ENCODE data around the gene MIB1. TPM values are rescaled to one million over a fixed set of nuclear protein-coding genes. Genes with fewer than 3 reads are reported as not detected.

The MIB1 gene
- total and polyA plus RNA-seq, 9 of the 15 experiments (the other 6 are each of a cell fraction or from before 2014, with no cell fraction given), result 7.2 to 43.8 (median 23.2) TPM

DNA sequence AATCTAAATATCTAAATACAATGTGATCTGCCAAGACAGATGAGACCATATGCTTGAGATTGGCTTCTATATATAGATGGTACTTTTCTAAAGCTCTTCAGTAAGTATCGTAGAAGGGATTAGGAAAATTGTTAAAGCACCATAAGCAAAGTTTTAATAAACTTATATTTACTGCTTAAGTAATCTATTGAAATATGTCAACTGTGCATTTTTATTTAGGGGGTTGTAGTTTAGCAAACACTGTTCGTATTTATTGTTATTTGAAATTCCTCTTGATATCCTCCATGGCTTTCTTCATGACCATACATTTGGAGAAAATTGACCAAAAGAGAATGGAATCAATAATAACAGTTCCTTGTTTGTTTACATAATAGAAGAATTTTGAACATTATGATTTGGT lies 102.7 kb downstream of the MIB1 start (continued):
- TF ChIP-seq THRAP3 (IDR thresholded peaks at IDR 0.05; ENCODE audit: borderline replicate concordance) (no peak), GTF2A2 (tag; IDR thresholded peaks at IDR 0.05) (no peak), MAFG (tag; conservative IDR thresholded peaks at IDR 0.05) (peak; percentile 41), TBL1XR1 (IDR thresholded peaks at IDR 0.05; ENCODE audit: low read length in 2 of 2) (no peak), ZNF695 (CRISPR knock-in tag; IDR thresholded peaks at IDR 0.05) (no peak), SRF (CRISPR knock-in tag; IDR thresholded peaks at IDR 0.05) (no peak), GATA2 (CRISPR knock-in tag; IDR thresholded peaks at IDR 0.05) (no peak), EP400 (IDR thresholded peaks at IDR 0.05) (no peak), MAFF (IDR thresholded peaks at IDR 0.05; ENCODE audit: low read length) (peak; percentile 53; the same call in 1 of the 2 replicates)
- TF ChIP-seq, protein P1, sequence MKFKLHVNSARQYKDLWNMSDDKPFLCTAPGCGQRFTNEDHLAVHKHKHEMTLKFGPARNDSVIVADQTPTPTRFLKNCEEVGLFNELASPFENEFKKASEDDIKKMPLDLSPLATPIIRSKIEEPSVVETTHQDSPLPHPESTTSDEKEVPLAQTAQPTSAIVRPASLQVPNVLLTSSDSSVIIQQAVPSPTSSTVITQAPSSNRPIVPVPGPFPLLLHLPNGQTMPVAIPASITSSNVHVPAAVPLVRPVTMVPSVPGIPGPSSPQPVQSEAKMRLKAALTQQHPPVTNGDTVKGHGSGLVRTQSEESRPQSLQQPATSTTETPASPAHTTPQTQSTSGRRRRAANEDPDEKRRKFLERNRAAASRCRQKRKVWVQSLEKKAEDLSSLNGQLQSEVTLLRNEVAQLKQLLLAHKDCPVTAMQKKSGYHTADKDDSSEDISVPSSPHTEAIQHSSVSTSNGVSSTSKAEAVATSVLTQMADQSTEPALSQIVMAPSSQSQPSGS (CRISPR knock-in tag; IDR thresholded peaks at IDR 0.05), result no peak

DNA sequence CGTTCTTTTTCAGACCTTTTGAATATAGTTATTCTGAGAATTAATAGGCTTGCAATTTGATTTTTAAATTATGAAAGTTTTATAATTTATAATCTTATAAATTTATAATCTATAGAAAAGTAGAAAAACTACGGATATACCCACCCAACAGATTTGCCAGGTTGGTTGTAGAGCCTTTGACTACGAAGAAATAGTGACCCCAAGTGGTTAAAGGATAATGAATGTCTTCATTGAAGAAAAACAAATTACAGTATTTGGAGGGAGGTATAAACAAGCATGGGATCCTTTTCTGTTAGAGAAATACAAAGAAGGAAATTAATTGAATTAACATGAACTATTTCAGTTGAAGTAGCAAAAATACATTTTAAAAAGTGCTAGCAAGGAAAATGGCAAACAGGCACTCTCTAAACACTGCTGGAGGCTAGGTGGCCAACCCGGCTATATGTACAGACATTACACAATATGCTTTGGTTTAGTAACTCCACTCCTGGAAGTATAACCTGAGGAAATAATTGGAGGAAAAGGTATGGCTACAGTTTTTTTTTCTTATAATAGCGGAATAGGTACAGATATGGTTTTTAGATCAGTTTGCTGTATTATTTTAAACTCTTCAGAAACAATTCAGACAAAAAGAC lies 110.9 kb downstream of the MIB1 start:
- intact Hi-C loops (cut with micrococcal nuclease), result loop anchor here (5.0 to 10.0 kb wide), 3 partner anchors 57 to 369 kb away; partner anchors contain the start of gene SNRPD1
- no peaks in the 10 kb centered on the region for H3K4me1 ChIP-seq (replicated peaks in 1 of 2; ENCODE audit: control insufficient read depth in 2 of 2, insufficient read depth in 2 of 2, low read length in 2 of 2)
- no peaks in the 10 kb centered on the region for H3K27me3 ChIP-seq (ENCODE audit: control insufficient read depth in 2 of 2, insufficient read depth in 2 of 2, low read length in 2 of 2)
- H3K9ac ChIP-seq (ENCODE audit: insufficient read depth in 1 of 2, low read depth in 2 of 2, low read length in 2 of 2), result no peak overlapping the region
- ChIA-PET POLR2A (no interaction called here), CTCF (ENCODE audit: low intra/inter-chr PET ratio) (interaction anchor here (1.0 to 1.5 kb wide), 2 partner anchors 149 to 362 kb away, joined by 3 to 13 read pairs; no protein-coding TSS in a partner anchor)
- no peak overlapping the region for H3K4me2 ChIP-seq (ENCODE audit: insufficient read depth, low read length)
- H3K79me2 ChIP-seq (ENCODE audit: control insufficient read depth, insufficient read depth, low read length), result no peaks in the 10 kb centered on the region
- H3K9me3 ChIP-seq (replicated peaks; ENCODE audit: control insufficient read depth, insufficient read depth, low read depth, low read length), result no peaks in the 10 kb centered on the region
- no peak for FAIRE-seq
- TF ChIP-seq RAD21 (CRISPR knock-in tag; conservative IDR thresholded peaks at IDR 0.05 in 1 of 2, IDR thresholded peaks at IDR 0.05 in 1 of 2) (peak; percentile 15 to 56; a peak in 3 of 4 replicates), ZSCAN29 (IDR thresholded peaks at IDR 0.05) (no peak), ZNF12 (CRISPR knock-in tag; IDR thresholded peaks at IDR 0.05) (no peak), SMARCC2 (IDR thresholded peaks at IDR 0.05; ENCODE audit: low read depth) (no peak)
- TF ChIP-seq, protein P2, sequence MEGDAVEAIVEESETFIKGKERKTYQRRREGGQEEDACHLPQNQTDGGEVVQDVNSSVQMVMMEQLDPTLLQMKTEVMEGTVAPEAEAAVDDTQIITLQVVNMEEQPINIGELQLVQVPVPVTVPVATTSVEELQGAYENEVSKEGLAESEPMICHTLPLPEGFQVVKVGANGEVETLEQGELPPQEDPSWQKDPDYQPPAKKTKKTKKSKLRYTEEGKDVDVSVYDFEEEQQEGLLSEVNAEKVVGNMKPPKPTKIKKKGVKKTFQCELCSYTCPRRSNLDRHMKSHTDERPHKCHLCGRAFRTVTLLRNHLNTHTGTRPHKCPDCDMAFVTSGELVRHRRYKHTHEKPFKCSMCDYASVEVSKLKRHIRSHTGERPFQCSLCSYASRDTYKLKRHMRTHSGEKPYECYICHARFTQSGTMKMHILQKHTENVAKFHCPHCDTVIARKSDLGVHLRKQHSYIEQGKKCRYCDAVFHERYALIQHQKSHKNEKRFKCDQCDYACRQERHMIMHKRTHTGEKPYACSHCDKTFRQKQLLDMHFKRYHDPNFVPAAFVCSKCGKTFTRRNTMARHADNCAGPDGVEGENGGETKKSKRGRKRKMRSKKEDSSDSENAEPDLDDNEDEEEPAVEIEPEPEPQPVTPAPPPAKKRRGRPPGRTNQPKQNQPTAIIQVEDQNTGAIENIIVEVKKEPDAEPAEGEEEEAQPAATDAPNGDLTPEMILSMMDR (IDR thresholded peaks at IDR 0.05 in 2 of 3, conservative IDR thresholded peaks at IDR 0.05 in 1 of 3; ENCODE audit: insufficient read depth in 2 of 3, low read depth in 1 of 3, low read length in 3 of 3), result peak; percentile 14 to 50 (median 17); a peak in 3 of 6 replicates
- peak; percentile 69; the same call in 1 of the 3 replicates for ATAC-seq
- H2AFZ ChIP-seq (ENCODE audit: low read depth, low read length), result no peak overlapping the region
- H3K27ac ChIP-seq (ENCODE audit: extremely low read depth, low read depth, low read length), result no peak overlapping the region
- H3K4me3 ChIP-seq, result no peak overlapping the region
- 65% methylated on average over 5 of the region's 5 CpGs for WGBS (ENCODE audit: insufficient coverage, low coverage, missing lambda C conversion rate)
- no TSS peak for BruUV-seq (replicated peaks)
- no peaks in the 10 kb centered on the region for H4K20me1 ChIP-seq (replicated peaks; ENCODE audit: control insufficient read depth, insufficient read depth, low read length)
- in situ Hi-C loops (cut with MboI), result no loop called here
- peaks cover 36% of the 10 kb centered on the region for H3K36me3 ChIP-seq (ENCODE audit: control insufficient read depth, insufficient read depth, low read length)
- peak in 1 of 4 experiments; percentile 19 for DNase-seq (ENCODE audit: extremely low read depth in 1 of 4, low spot score in 3 of 4)
- no peaks in the 10 kb centered on the region for H3K9me1 ChIP-seq (ENCODE audit: control insufficient read depth, insufficient read depth, low read length)
